ENCODE results near the gene HMGCL. TPM values are rescaled to one million over a fixed set of nuclear protein-coding genes. Genes with fewer than 3 reads are reported as not detected.
"Not testable (repeated sequence)": the region's sequence is repeated elsewhere in the genome, so short reads cannot be mapped to it uniquely, and the experiment has no call there.

Gene HMGCL
- total RNA-seq, 2 experiments from 2014 or later = 34.2 to 35.3 TPM

DNA sequence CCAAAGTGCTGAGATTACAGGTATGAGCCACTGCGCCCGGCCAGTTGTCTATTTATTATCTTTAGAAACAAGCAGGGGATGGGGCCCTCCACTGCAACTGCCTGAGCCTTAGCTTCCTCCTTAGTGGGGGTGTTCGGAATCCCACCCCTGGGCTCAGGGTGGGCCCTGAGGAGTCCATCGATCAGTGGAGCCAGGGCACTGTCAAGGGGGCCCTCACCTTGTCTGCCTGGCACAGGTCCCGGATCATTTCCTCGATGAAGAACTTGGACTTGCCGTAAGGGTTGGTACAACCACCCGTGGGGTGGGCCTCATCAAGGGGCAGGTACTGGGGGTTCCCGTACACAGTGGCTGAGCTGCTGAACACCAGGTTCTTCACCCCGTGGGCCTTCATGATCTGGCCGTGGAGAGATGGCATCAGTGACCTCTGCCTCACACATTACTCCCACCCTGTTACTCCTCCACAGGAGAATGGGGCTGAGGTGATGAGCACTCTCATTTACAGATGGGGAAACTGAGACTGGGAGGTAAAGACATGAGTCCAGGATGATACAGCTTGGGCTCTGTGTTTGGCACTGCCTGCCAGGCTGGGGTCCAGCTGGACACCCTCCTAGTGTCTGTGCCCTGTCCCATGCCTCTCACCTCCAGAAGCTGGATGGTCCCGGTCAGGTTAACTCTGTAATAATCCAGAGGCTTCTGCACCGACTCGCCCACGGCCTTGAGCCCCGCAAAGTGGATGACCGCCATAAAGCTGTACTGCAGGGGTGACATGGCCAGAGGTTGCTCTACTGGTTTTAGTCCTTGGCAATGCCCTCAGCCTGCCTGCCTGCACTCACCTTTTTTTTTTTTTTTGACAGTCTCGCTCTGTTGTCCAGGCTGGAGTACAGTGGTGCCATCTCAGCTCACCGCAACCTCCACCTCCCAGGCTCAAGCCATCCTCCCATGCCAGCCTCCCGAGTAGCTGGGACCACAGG is 27.5 kb downstream of the HMGCL start:
- Mint-ChIP-seq H3K27me3 (no peaks in the 10 kb centered on the region), H3K4me3 (no peak overlapping the region), H3K36me3 (peaks cover 21% of the 10 kb centered on the region), H3K9me3 (no peaks in the 10 kb centered on the region), H3K4me1 (ENCODE audit: low read depth) (peaks cover 20% of the 10 kb centered on the region), H3K27ac (no peak overlapping the region)
- ChIA-PET CTCF (interaction anchor here (0.8 to 6.5 kb wide), 4 partner anchors 12 to 27 kb away, joined by 4 to 38 read pairs (median 6); no protein-coding TSS in a partner anchor), POLR2A (interaction anchor here (0.6 kb wide), 1 partner anchor 296 kb away, joined by 3 read pairs; no protein-coding TSS in a partner anchor)
- DNase-seq = no peak
- intact Hi-C loops (cut with micrococcal nuclease) = no loop called here

DNA sequence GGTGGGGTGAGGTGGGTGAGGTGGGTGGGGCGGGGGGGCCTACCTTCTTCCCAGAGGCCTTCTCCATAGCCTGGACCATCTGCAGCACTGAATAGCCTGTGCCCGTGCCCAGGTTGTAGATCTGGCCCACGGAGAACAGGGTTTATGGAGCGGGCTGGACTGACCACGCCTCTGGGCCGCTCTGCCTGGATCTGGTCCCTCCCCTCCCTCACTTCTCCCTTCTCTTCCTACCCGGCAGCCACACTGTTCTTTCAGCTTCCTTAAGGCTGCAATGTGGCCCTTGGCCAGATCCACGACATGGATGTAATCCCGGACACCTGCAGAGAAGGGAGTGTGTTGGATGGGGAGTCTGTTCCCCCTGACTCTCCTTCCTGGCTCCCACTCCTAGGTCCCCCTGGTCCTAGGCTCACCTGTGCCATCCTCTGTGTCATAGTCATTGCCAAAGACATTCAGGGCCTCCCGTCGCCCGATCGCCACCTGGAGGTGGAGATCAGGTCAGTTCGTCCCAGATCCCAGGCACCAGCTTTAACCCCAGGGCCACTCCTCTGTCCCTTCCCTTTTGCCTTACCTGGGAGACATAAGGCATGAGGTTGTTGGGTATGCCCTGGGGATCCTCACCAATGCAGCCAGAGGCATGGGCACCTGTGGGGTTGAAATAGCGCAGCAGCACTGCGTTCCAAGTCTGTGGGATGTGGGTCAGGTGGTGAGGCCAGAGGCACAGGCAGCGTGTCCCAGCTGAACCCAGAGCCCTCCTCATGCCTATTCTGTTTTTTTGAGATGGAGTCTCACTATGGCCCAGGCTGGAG is 28.6 kb downstream of the HMGCL start:
- intact Hi-C loops (cut with micrococcal nuclease) = no loop called here
- H3K36me3 Mint-ChIP-seq = peaks cover 21% of the 10 kb centered on the region
- peaks cover 27% of the 10 kb centered on the region for H3K4me1 Mint-ChIP-seq (ENCODE audit: low read depth)
- POLR2A ChIA-PET = no interaction called here
- H3K27ac Mint-ChIP-seq = no peak overlapping the region
- no peaks in the 10 kb centered on the region for H3K9me3 Mint-ChIP-seq
- H3K27me3 Mint-ChIP-seq = no peaks in the 10 kb centered on the region
- H3K4me3 Mint-ChIP-seq = no peak overlapping the region
- DNase-seq = no peak
- CTCF ChIA-PET = interaction anchor here (6.5 kb wide), 1 partner anchor 26 kb away, joined by 38 read pairs; no protein-coding TSS in a partner anchor

DNA sequence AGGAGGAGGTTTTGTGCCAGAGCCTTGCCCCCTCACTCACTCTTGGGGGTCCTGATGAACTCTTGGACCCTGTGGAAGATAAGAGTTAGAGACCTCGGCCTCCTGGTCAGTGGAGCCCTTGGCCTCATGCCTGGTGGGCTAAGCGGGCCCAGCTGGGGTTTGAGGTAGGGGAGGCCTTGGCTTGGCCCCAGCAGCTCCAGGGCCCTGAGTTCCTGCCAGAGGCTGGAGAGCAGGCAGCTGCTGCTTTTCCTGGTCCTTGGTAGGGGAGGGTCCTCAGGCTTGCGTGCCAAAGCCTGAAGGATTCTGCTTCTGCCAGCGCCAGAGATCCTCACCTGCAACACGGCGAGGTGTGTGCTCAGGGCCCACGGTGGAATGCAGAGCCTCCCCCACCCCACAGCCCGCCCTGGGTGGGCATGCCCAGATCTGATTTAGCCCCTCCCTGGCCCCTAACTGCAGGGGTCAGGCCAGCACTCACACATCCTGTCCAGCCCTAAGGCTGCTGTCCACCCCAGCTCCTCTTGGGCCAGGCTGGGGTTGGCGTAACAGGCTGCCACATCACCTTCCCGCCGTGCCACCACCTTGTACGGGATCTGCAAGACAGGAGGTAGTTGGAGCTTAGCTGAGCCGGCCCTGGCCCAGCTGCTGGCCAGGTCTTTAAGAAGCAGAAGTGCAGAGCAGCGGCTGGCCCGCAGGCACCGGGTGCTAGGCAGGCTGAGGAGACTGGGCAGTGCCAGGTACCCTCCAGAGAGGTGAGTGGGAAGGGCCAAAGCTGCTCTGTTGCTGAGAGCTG is 29.4 kb downstream of the HMGCL start:
- ChIA-PET POLR2A (no interaction called here), CTCF (no interaction called here)
- Mint-ChIP-seq H3K4me3 (no peak overlapping the region), H3K27me3 (no peaks in the 10 kb centered on the region), H3K4me1 (ENCODE audit: low read depth) (peaks cover 29% of the 10 kb centered on the region), H3K9me3 (no peaks in the 10 kb centered on the region), H3K36me3 (peaks cover 21% of the 10 kb centered on the region), H3K27ac (no peak overlapping the region)
- intact Hi-C loops (cut with micrococcal nuclease) = no loop called here
- DNase-seq = no peak

DNA sequence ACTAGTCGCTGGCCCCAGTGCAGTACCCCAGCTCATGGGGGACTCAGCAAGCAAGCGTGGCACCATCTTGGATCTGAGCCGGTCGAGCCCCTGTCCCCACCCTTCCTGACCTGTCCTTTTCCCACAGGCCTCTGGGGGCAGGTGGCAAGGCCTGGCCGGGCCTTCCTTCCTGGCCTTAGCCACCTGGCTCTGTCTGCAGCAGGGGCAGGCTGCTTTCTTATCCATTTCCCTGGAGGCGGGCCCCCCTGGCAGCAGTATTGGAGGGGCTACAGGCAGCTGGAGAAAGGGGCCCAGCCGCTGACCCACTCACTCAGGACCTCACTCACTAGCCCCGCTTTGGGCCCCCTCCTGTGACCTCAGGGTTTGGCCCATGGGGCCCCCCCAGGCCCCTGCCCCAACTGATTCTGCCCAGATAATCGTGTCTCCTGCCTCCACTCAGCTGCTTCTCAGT is 30.5 kb downstream of the HMGCL start:
- H3K27me3 Mint-ChIP-seq; H3K27ac Mint-ChIP-seq; intact Hi-C loops (cut with micrococcal nuclease); POLR2A ChIA-PET; H3K4me3 Mint-ChIP-seq; CTCF ChIA-PET; DNase-seq; H3K9me3 Mint-ChIP-seq: not testable (repeated sequence)
- Mint-ChIP-seq H3K4me1 (ENCODE audit: low read depth) (peaks cover 37% of the 10 kb centered on the region), H3K36me3 (peaks cover 20% of the 10 kb centered on the region)

DNA sequence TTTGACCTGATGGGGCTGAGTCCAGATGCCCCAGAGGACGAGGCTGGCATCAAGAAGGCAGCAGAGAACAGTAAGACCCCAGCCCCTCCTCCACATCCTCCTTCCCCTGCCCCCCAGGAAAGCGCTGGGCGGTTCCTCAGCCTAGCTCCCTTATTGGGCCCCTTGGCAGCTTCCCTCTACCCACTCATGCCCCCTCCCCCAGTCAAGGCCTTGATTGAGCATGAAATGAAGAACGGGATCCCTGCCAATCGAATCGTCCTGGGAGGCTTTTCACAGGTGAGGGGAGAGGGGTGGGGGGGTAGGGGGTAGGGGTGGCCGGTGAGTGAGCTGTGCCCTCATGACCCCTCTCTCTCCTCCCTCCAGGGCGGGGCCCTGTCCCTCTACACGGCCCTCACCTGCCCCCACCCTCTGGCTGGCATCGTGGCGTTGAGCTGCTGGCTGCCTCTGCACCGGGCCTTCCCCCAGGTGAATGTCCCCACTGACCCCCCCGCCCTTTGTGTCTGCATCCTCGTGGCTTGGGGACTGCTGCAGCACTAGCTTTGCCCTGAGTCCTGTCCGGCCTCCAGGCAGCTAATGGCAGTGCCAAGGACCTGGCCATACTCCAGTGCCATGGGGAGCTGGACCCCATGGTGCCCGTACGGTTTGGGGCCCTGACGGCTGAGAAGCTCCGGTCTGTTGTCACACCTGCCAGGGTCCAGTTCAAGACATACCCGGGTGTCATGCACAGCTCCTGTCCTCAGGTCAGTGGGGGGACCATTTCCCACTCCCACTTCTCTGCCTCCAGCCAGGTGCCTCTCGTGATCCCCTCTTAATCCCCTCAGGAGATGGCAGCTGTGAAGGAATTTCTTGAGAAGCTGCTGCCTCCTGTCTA is 31.1 kb downstream of the HMGCL start:
- Mint-ChIP-seq H3K4me1 (ENCODE audit: low read depth) (peaks cover 31% of the 10 kb centered on the region), H3K4me3 (no peak overlapping the region), H3K27ac (no peak overlapping the region), H3K27me3 (no peaks in the 10 kb centered on the region), H3K9me3 (no peaks in the 10 kb centered on the region), H3K36me3 (peaks cover 18% of the 10 kb centered on the region)
- ChIA-PET CTCF (no interaction called here), POLR2A (interaction anchor here (0.5 to 6.9 kb wide), 3 partner anchors 15 to 172 kb away, joined by 3 to 40 read pairs (median 4); partner anchors contain the start of gene PITHD1)
- no peak for DNase-seq
- intact Hi-C loops (cut with micrococcal nuclease) = no loop called here

DNA sequence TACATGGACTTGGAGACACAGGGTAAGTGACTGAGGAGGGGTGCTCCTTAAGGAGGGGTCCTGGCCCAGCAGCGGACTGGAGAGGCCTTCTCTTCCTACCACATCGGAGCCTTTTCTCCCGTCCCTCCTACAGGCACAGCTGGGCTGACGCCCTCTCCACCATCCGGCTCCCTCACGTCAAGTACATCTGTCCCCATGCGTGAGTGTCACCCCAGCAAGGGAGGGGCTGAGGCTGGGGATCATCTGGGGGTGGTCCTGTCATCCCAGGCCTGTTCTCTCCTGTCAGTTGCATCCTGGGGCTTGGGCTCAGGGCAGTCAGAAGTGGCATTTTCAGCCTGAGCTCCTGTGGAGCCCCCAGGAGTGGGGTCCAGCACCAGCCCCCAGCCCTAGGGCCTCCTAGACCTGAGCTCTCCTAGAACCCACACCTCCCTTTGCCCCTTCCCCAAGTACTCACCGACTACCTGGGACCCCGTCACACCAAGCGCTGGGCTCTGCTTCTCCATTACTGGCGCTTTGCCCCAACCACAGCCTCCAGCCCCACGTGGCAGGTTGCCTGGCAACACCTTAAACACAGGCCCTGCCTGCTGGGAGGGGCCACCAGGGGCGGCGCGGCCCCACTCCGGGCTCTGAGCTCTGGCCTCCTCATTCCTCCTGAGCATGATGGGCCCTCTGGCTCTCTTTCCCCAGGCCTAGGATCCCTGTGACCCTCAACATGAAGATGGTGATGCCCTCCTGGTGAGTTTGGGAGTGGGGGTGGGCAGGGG is 32.0 kb downstream of the HMGCL start:
- Mint-ChIP-seq H3K36me3 (peaks cover 15% of the 10 kb centered on the region), H3K4me3 (no peak overlapping the region), H3K27ac (peak overlapping the region; percentile 8), H3K9me3 (no peaks in the 10 kb centered on the region), H3K27me3 (no peaks in the 10 kb centered on the region), H3K4me1 (ENCODE audit: low read depth) (peaks cover 29% of the 10 kb centered on the region)
- CTCF ChIA-PET = no interaction called here
- POLR2A ChIA-PET = interaction anchor here (0.5 to 6.9 kb wide), 3 partner anchors 14 to 171 kb away, joined by 3 to 40 read pairs (median 4); partner anchors contain the start of gene PITHD1
- intact Hi-C loops (cut with micrococcal nuclease) = no loop called here
- DNase-seq = peak; percentile 44

DNA sequence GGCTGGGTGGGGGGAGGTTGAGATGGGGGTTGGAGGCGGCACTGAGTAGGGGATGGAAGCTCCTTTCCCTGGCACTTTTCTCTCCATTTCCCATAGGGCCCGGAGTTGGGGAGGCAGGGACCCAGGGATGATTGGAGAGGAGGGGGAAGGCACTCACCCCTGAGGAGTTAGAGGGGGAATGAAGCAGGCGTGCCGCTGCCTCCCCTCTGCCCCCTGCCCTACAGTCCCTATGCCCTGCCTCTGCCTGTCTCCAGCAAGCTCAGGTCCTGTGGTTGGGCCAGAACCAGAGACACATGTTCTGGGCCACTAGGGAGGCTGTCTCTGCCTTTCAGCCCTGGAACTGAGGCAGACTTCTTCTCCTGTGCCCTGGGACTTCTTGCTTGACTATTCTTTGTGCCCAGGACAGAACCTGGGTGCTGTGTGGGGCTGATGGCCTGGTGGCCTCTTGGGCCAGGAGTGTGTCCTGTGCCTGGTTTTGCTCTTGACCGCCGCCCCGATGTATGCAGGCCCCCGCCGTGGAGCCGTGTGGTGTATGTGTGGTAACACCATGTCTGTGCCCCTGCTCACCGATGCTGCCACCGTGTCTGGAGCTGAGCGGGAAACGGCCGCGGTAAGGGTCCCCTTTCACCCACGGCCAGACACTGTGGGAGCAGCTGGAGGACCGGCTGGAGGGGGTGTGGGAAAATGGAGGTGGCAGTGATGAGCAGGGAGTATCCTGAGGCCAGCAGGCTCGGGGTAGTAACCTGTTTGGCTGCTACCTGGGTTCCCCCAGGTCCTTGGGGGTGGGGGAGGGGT is 32.9 kb downstream of the HMGCL start:
- Mint-ChIP-seq H3K4me3 (peak overlapping the region; percentile 98), H3K27me3 (no peaks in the 10 kb centered on the region), H3K36me3 (peaks cover 15% of the 10 kb centered on the region), H3K4me1 (ENCODE audit: low read depth) (peaks cover 29% of the 10 kb centered on the region), H3K27ac (peak overlapping the region; percentile 89), H3K9me3 (no peaks in the 10 kb centered on the region)
- POLR2A ChIA-PET = interaction anchor here (2.7 to 6.9 kb wide), 2 partner anchors 8 to 13 kb away, joined by 20 to 40 read pairs; partner anchors contain the start of genes GALE and PITHD1
- intact Hi-C loops (cut with micrococcal nuclease) = no loop called here
- DNase-seq = no peak
- CTCF ChIA-PET = interaction anchor here (0.9 to 5.9 kb wide), 4 partner anchors 9 to 21 kb away, joined by 3 to 30 read pairs (median 7); partner anchors contain the start of gene GALE

DNA sequence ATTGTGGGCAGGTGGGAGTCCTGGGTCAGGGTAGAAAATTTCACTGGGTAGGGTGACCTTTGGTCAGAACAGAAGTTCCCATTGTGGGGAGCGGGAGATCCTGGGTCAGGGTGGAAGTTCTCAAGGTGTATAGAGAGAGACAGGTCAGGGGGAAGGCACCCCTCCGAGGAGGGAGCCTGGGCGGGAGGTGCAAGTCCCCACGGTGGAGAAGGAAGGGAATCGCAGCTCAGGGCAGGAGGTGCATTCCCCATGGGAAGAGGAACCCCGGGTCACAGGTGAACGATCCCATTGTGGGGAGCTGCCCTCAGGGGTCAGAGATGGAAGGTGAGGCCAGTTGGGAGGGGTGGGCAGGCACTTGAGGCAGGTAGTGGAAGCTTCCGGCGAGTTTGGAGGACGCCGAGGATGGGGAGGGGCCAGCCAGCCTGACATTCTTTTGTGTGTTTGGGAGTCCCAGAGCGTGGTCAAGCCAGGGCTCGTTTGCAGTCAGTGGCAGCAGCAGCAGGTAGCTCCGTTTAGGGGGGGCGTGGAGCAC is 33.6 kb downstream of the HMGCL start:
- ChIA-PET POLR2A (interaction anchor here (2.7 to 6.9 kb wide), 2 partner anchors 9 to 13 kb away, joined by 20 to 40 read pairs; partner anchors contain the start of genes GALE and PITHD1), CTCF (interaction anchor here (0.9 to 5.9 kb wide), 4 partner anchors 9 to 20 kb away, joined by 3 to 30 read pairs (median 7); partner anchors contain the start of gene GALE)
- Mint-ChIP-seq H3K27me3 (no peaks in the 10 kb centered on the region), H3K36me3 (peaks cover 20% of the 10 kb centered on the region), H3K27ac (peak overlapping the region; percentile 89), H3K9me3 (no peaks in the 10 kb centered on the region), H3K4me1 (ENCODE audit: low read depth) (peaks cover 29% of the 10 kb centered on the region), H3K4me3 (peak overlapping the region; percentile 98)
- DNase-seq = peak; percentile 57
- intact Hi-C loops (cut with micrococcal nuclease) = loop anchor here (1.0 kb wide), 2 partner anchors 9 to 13 kb away; partner anchors contain the start of genes GALE and PITHD1
